Measurements from ENCODE around the gene CFAP73.

DNA sequence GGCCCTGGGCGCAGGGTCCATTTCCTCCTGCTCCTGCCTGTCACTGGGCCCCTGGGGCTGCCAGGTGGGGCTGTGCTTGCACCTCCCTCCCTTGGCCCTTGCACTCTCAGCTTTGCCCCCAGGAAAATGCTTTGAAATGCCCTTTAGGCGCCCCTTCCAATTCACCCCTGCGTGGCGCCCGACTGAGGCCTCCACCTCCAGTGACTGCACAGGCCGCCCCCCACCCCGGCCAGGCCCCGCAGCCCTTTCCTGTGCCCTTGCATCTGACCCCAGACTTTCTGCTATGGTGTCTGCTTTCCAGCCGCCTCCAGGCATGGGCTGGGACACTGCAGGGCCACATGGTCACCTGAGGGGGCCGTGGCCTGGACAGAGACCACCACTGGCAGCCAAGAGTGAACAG, 18.3 kb downstream of the CFAP73 start:
- TF ChIP-seq POLR2A (IDR thresholded peaks at IDR 0.05) (no peak), CTCF (IDR thresholded peaks at IDR 0.05) (no peak)

All from body of pancreas (tissue), 4 donors.